ENCODE results near the gene DNAJC3.

- TF ChIP-seq, protein P1, sequence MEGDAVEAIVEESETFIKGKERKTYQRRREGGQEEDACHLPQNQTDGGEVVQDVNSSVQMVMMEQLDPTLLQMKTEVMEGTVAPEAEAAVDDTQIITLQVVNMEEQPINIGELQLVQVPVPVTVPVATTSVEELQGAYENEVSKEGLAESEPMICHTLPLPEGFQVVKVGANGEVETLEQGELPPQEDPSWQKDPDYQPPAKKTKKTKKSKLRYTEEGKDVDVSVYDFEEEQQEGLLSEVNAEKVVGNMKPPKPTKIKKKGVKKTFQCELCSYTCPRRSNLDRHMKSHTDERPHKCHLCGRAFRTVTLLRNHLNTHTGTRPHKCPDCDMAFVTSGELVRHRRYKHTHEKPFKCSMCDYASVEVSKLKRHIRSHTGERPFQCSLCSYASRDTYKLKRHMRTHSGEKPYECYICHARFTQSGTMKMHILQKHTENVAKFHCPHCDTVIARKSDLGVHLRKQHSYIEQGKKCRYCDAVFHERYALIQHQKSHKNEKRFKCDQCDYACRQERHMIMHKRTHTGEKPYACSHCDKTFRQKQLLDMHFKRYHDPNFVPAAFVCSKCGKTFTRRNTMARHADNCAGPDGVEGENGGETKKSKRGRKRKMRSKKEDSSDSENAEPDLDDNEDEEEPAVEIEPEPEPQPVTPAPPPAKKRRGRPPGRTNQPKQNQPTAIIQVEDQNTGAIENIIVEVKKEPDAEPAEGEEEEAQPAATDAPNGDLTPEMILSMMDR (optimal IDR thresholded peaks at IDR 0.05 in 1 of 3, IDR thresholded peaks at IDR 0.05 in 1 of 3, conservative IDR thresholded peaks at IDR 0.05 in 1 of 3; ENCODE audit: extremely low read depth in 1 of 3, insufficient read depth in 2 of 3, low read length in 3 of 3), result no peak
- TF ChIP-seq EZH2 (IDR thresholded peaks at IDR 0.05; ENCODE audit: low read length), result no peak
Measured at GRCh38 chr13:95629071-95629470, 47.9 kb upstream of the DNAJC3 start.
